ENCODE results near the gene PIK3R1. TPM values are rescaled to one million over a fixed set of nuclear protein-coding genes. Genes with fewer than 3 reads are reported as not detected.

Gene PIK3R1
- total RNA-seq, 1 experiment from 2014 or later: 47.8 TPM

- intact Hi-C loops (cut with micrococcal nuclease; ENCODE audit: unreplicated experiment): no loop called here
- BruUV-seq (replicated peaks): no TSS peak
- Histone ChIP-seq H3K9me3 (no peaks in the 10 kb centered on the region), H3K27me3 (replicated peaks; ENCODE audit: control insufficient read depth, insufficient read depth, low read length) (no peaks in the 10 kb centered on the region), H3K4me1 (peaks cover 43% of the 10 kb centered on the region), H3K36me3 (ENCODE audit: control insufficient read depth, insufficient read depth, low read length) (no peaks in the 10 kb centered on the region; the same call in 1 of the 2 replicates), H3K4me3 (ENCODE audit: low read depth, low read length) (no peak overlapping the region)
- ChIA-PET CTCF (no interaction called here), POLR2A (no interaction called here)
- Mint-ChIP-seq H3K27ac (ENCODE audit: unreplicated experiment) (peak overlapping the region; percentile 2), H3K4me1 (ENCODE audit: low read depth, unreplicated experiment) (peaks cover 35% of the 10 kb centered on the region), H3K9me3 (ENCODE audit: unreplicated experiment) (no peaks in the 10 kb centered on the region), H3K27me3 (ENCODE audit: insufficient read depth, unreplicated experiment) (no peaks in the 10 kb centered on the region), H3K36me3 (ENCODE audit: insufficient read depth, unreplicated experiment) (no peaks in the 10 kb centered on the region), H3K4me3 (ENCODE audit: unreplicated experiment) (no peak overlapping the region)
- no peak for DNase-seq
- TF ChIP-seq, protein P1, sequence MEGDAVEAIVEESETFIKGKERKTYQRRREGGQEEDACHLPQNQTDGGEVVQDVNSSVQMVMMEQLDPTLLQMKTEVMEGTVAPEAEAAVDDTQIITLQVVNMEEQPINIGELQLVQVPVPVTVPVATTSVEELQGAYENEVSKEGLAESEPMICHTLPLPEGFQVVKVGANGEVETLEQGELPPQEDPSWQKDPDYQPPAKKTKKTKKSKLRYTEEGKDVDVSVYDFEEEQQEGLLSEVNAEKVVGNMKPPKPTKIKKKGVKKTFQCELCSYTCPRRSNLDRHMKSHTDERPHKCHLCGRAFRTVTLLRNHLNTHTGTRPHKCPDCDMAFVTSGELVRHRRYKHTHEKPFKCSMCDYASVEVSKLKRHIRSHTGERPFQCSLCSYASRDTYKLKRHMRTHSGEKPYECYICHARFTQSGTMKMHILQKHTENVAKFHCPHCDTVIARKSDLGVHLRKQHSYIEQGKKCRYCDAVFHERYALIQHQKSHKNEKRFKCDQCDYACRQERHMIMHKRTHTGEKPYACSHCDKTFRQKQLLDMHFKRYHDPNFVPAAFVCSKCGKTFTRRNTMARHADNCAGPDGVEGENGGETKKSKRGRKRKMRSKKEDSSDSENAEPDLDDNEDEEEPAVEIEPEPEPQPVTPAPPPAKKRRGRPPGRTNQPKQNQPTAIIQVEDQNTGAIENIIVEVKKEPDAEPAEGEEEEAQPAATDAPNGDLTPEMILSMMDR (IDR thresholded peaks at IDR 0.05; ENCODE audit: insufficient read depth in 1 of 2, low read depth in 1 of 2, low read length in 1 of 2, severe bottlenecking in 1 of 2, unreplicated experiment in 1 of 2): no peak
These were observed 103.6 kb downstream of the PIK3R1 start for GRCh38 chr5:68318955-68319705.

GRCh38 chr5:68319706-68320412 is 104.3 kb downstream of the PIK3R1 start:
- Mint-ChIP-seq H3K9me3 (ENCODE audit: unreplicated experiment) (peaks cover 7% of the 10 kb centered on the region), H3K36me3 (ENCODE audit: insufficient read depth, unreplicated experiment) (no peaks in the 10 kb centered on the region), H3K4me3 (ENCODE audit: unreplicated experiment) (no peak overlapping the region), H3K4me1 (ENCODE audit: low read depth, unreplicated experiment) (peaks cover 35% of the 10 kb centered on the region), H3K27me3 (ENCODE audit: insufficient read depth, unreplicated experiment) (no peaks in the 10 kb centered on the region), H3K27ac (ENCODE audit: unreplicated experiment) (peak overlapping the region; percentile 2)
- no peaks in the 10 kb centered on the region for H3K27me3 ChIP-seq (replicated peaks; ENCODE audit: control insufficient read depth, insufficient read depth, low read length)
- no peak overlapping the region for H3K4me3 ChIP-seq (ENCODE audit: low read depth, low read length)
- H3K9me3 ChIP-seq: no peaks in the 10 kb centered on the region
- TF ChIP-seq, protein P1 (IDR thresholded peaks at IDR 0.05; ENCODE audit: insufficient read depth in 1 of 2, low read depth in 1 of 2, low read length in 1 of 2, severe bottlenecking in 1 of 2, unreplicated experiment in 1 of 2): no peak
- DNase-seq: peak; percentile 35 to 62
- ChIA-PET POLR2A (no interaction called here), CTCF (interaction anchor here (0.7 to 1.0 kb wide), 2 partner anchors 13 to 34 kb away, joined by 3 to 4 read pairs; no protein-coding TSS in a partner anchor)
- H3K36me3 ChIP-seq (ENCODE audit: control insufficient read depth, insufficient read depth, low read length): no peaks in the 10 kb centered on the region; the same call in 1 of the 2 replicates
- no TSS peak for BruUV-seq (replicated peaks)
- peaks cover 37% of the 10 kb centered on the region for H3K4me1 ChIP-seq
- intact Hi-C loops (cut with micrococcal nuclease; ENCODE audit: unreplicated experiment): loop anchor here (5.0 kb wide), 1 partner anchor 33 kb away; no protein-coding TSS in a partner anchor

GRCh38 chr5:68320413-68320986 is 104.9 kb downstream of the PIK3R1 start:
- Mint-ChIP-seq H3K4me3 (ENCODE audit: unreplicated experiment) (no peak overlapping the region), H3K27me3 (ENCODE audit: insufficient read depth, unreplicated experiment) (no peaks in the 10 kb centered on the region), H3K9me3 (ENCODE audit: unreplicated experiment) (peaks cover 13% of the 10 kb centered on the region), H3K4me1 (ENCODE audit: low read depth, unreplicated experiment) (peaks cover 35% of the 10 kb centered on the region), H3K27ac (ENCODE audit: unreplicated experiment) (peak overlapping the region; percentile 2), H3K36me3 (ENCODE audit: insufficient read depth, unreplicated experiment) (no peaks in the 10 kb centered on the region)
- no peaks in the 10 kb centered on the region; the same call in 1 of the 2 replicates for H3K36me3 ChIP-seq (ENCODE audit: control insufficient read depth, insufficient read depth, low read length)
- ChIA-PET POLR2A (interaction anchor here (0.6 kb wide), 1 partner anchor 1014 kb away, joined by 4 read pairs; no protein-coding TSS in a partner anchor), CTCF (interaction anchor here (0.7 to 1.0 kb wide), 2 partner anchors 14 to 34 kb away, joined by 3 to 4 read pairs; no protein-coding TSS in a partner anchor)
- no peaks in the 10 kb centered on the region for H3K27me3 ChIP-seq (replicated peaks; ENCODE audit: control insufficient read depth, insufficient read depth, low read length)
- no peak for DNase-seq
- H3K4me1 ChIP-seq: peaks cover 37% of the 10 kb centered on the region
- BruUV-seq (replicated peaks): no TSS peak
- intact Hi-C loops (cut with micrococcal nuclease; ENCODE audit: unreplicated experiment): loop anchor here (5.0 kb wide), 1 partner anchor 33 kb away; no protein-coding TSS in a partner anchor
- no peaks in the 10 kb centered on the region for H3K9me3 ChIP-seq
- H3K4me3 ChIP-seq (ENCODE audit: low read depth, low read length): no peak overlapping the region
- TF ChIP-seq, protein P1 (IDR thresholded peaks at IDR 0.05; ENCODE audit: insufficient read depth in 1 of 2, low read depth in 1 of 2, low read length in 1 of 2, severe bottlenecking in 1 of 2, unreplicated experiment in 1 of 2): no peak
